ENCODE measurements around the gene ZRANB1. TPM values are rescaled to one million over a fixed set of nuclear protein-coding genes. Genes with fewer than 3 reads are reported as not detected.

ZRANB1 gene
- total and polyA plus RNA-seq, 2 donors (not counting 1 experiment from before 2014, with no cell fraction given), result 26.5 to 39.3 TPM

DNA sequence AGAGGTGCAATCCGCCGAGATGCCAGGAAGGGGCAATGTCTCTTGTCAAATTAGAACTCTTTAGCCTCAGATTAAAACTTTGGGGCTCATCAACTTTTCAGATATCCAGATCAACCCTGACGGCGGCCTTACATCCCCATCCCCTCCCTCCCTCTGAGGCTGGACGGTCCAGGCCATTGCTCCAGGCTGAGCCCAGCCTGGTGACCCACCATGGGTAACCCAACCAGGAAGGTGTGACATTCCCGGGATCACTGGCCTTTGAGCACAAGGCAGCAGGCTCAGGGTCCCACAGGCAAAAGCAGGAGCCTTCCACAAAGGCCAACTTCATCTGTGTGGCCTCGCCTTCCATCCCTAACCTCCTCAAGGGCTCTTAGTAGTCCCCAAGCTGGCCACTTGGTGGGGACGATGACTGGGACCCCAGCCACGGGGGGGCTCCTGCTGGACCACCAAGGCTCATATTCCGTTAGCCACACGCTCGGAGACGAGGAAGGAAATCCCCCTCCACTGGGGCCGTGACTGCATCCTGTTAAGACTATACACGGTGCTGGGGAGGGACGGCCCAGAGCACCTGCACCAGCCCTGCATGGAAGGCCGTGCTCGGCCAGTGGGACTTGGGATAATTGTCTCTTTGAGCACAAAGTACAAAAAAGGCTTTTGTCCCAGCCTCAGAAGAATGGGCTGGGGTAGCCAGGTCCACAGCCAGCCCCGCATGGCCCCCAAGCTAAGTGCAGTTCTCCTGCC is 62.8 kb downstream of the ZRANB1 start:
- H4K20me1 ChIP-seq (ENCODE audit: control insufficient read depth, extremely low read depth, insufficient read depth, low read length), result peaks cover 4% of the 10 kb centered on the region
- peaks cover 39% of the 10 kb centered on the region for H3K79me2 ChIP-seq (ENCODE audit: control insufficient read depth, insufficient read depth, low read length)
- H2AFZ ChIP-seq (ENCODE audit: low read length), result no peak overlapping the region
- H3K4me1 ChIP-seq (ENCODE audit: control insufficient read depth, extremely low read depth, insufficient read depth, low read length), result peaks cover 39% of the 10 kb centered on the region
- no peaks in the 10 kb centered on the region for H3K27me3 ChIP-seq (ENCODE audit: control insufficient read depth, insufficient read depth, low read length)
- H3K4me2 ChIP-seq (ENCODE audit: extremely low read depth, insufficient read depth, low read length), result no peak overlapping the region
- H3K4me3 ChIP-seq (replicated peaks in 1 of 4; ENCODE audit: control extremely low read depth in 1 of 4, insufficient read depth in 1 of 4, low read depth in 3 of 4, low read length in 4 of 4), result no peak overlapping the region
- H3K27ac ChIP-seq (ENCODE audit: insufficient read depth, low read length), result no peak overlapping the region
- H3K9me3 ChIP-seq (ENCODE audit: control insufficient read depth, insufficient read depth, low read depth, low read length), result no peaks in the 10 kb centered on the region
- peaks cover 15% of the 10 kb centered on the region for H3K36me3 ChIP-seq (ENCODE audit: control insufficient read depth, insufficient read depth, low read length)
- TF ChIP-seq, protein P1, sequence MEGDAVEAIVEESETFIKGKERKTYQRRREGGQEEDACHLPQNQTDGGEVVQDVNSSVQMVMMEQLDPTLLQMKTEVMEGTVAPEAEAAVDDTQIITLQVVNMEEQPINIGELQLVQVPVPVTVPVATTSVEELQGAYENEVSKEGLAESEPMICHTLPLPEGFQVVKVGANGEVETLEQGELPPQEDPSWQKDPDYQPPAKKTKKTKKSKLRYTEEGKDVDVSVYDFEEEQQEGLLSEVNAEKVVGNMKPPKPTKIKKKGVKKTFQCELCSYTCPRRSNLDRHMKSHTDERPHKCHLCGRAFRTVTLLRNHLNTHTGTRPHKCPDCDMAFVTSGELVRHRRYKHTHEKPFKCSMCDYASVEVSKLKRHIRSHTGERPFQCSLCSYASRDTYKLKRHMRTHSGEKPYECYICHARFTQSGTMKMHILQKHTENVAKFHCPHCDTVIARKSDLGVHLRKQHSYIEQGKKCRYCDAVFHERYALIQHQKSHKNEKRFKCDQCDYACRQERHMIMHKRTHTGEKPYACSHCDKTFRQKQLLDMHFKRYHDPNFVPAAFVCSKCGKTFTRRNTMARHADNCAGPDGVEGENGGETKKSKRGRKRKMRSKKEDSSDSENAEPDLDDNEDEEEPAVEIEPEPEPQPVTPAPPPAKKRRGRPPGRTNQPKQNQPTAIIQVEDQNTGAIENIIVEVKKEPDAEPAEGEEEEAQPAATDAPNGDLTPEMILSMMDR (conservative IDR thresholded peaks at IDR 0.05 in 1 of 2, IDR thresholded peaks at IDR 0.05 in 1 of 2; ENCODE audit: low read depth in 1 of 2, low read length in 2 of 2), result no peak
- TF ChIP-seq EZH2 (IDR thresholded peaks at IDR 0.05; ENCODE audit: low read length, missing control alignments), result no peak
- H3K9ac ChIP-seq (ENCODE audit: insufficient read depth, low read length), result no peak overlapping the region
- no peak for DNase-seq (ENCODE audit: low read depth in 2 of 2)

- H3K4me1 ChIP-seq (ENCODE audit: control insufficient read depth, extremely low read depth, insufficient read depth, low read length), result peaks cover 31% of the 10 kb centered on the region
- DNase-seq (ENCODE audit: low read depth in 2 of 2), result no peak
- peaks cover 4% of the 10 kb centered on the region for H4K20me1 ChIP-seq (ENCODE audit: control insufficient read depth, extremely low read depth, insufficient read depth, low read length)
- no peak overlapping the region for H3K4me2 ChIP-seq (ENCODE audit: extremely low read depth, insufficient read depth, low read length)
- H3K9ac ChIP-seq (ENCODE audit: insufficient read depth, low read length), result no peak overlapping the region
- H3K27me3 ChIP-seq (ENCODE audit: control insufficient read depth, insufficient read depth, low read length), result no peaks in the 10 kb centered on the region
- TF ChIP-seq, protein P1 (conservative IDR thresholded peaks at IDR 0.05 in 1 of 2, IDR thresholded peaks at IDR 0.05 in 1 of 2; ENCODE audit: low read depth in 1 of 2, low read length in 2 of 2), result no peak
- no peaks in the 10 kb centered on the region for H3K9me3 ChIP-seq (ENCODE audit: control insufficient read depth, insufficient read depth, low read depth, low read length)
- H3K4me3 ChIP-seq (replicated peaks in 1 of 4; ENCODE audit: control extremely low read depth in 1 of 4, insufficient read depth in 1 of 4, low read depth in 3 of 4, low read length in 4 of 4), result no peak overlapping the region
- H3K79me2 ChIP-seq (ENCODE audit: control insufficient read depth, insufficient read depth, low read length), result peaks cover 42% of the 10 kb centered on the region
- no peak overlapping the region for H2AFZ ChIP-seq (ENCODE audit: low read length)
- peaks cover 15% of the 10 kb centered on the region for H3K36me3 ChIP-seq (ENCODE audit: control insufficient read depth, insufficient read depth, low read length)
- H3K27ac ChIP-seq (ENCODE audit: insufficient read depth, low read length), result no peak overlapping the region
These were observed 63.6 kb downstream of the ZRANB1 start for GRCh38 chr10:125005312-125006187.

DNA sequence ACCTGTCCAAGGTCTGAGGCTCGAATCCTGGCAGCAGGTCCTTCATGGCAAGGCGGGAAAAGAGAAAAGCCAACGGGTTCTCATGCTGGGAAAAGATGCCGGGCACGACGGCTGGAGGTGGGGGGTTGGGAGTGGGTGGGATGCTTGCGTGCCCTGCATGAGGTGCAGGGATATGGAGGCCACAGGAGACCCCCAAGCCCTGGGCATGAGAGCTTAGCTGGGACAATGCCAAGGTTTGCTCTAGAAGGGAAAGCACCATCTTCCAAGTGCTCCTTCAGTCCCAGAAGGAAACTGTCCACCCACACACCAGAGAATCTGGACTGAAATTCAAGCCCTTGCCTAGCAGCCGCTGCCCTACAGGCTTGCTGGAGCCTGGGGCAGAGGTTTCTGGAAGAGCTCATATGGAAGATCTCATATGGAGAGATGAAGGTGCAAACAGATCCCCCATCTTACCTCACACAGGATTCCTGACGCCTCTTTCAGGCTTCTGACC is 64.3 kb downstream of the ZRANB1 start:
- Histone ChIP-seq H3K9me3 (ENCODE audit: control insufficient read depth, insufficient read depth, low read depth, low read length) (no peaks in the 10 kb centered on the region), H2AFZ (ENCODE audit: low read length) (no peak overlapping the region), H4K20me1 (ENCODE audit: control insufficient read depth, extremely low read depth, insufficient read depth, low read length) (peaks cover 4% of the 10 kb centered on the region), H3K36me3 (ENCODE audit: control insufficient read depth, insufficient read depth, low read length) (peaks cover 15% of the 10 kb centered on the region), H3K27me3 (ENCODE audit: control insufficient read depth, insufficient read depth, low read length) (no peaks in the 10 kb centered on the region), H3K4me3 (replicated peaks in 1 of 4; ENCODE audit: control extremely low read depth in 1 of 4, insufficient read depth in 1 of 4, low read depth in 3 of 4, low read length in 4 of 4) (no peak overlapping the region), H3K4me2 (ENCODE audit: extremely low read depth, insufficient read depth, low read length) (no peak overlapping the region), H3K4me1 (ENCODE audit: control insufficient read depth, extremely low read depth, insufficient read depth, low read length) (peaks cover 25% of the 10 kb centered on the region), H3K9ac (ENCODE audit: insufficient read depth, low read length) (no peak overlapping the region), H3K27ac (ENCODE audit: insufficient read depth, low read length) (peak overlapping the region; percentile 67), H3K79me2 (ENCODE audit: control insufficient read depth, insufficient read depth, low read length) (peaks cover 44% of the 10 kb centered on the region)
- peak in 1 of 2 donors; percentile 30 for DNase-seq (ENCODE audit: low read depth in 2 of 2)
- no peak for TF ChIP-seq EZH2 (IDR thresholded peaks at IDR 0.05; ENCODE audit: low read length, missing control alignments)

All from fibroblast of lung (primary cell).